GM20431 (cell line): ENCODE data around the gene DCLK1.
"Not testable (repeated sequence)": the region's sequence is repeated elsewhere in the genome, so short reads cannot be mapped to it uniquely, and the experiment has no call there.

ENCODE experiments used
- in situ Hi-C: fragments of 300-500 bp; cut with MseI, MboI; formaldehyde crosslinking; loops from one replicate; pipeline ENCODE4 v1.15.0; 2020; ENCODE audit warnings: low sequenced_read_pairs; ENCODE audit not compliant: unreplicated experiment

The DCLK1 gene

GRCh38 chr13:36132376-36132775, 1.2 kb upstream of the DCLK1 start:
- in situ Hi-C loops, result no loop called here

GRCh38 chr13:36131931-36132297, 732 bp upstream of the DCLK1 start:
- in situ Hi-C loops, result no loop called here

- in situ Hi-C loops, result no loop called here
Measured at GRCh38 chr13:36130552-36131221, 495 bp downstream of the DCLK1 start.

- in situ Hi-C loops, result no loop called here
Measured at GRCh38 chr13:36130193-36130551, 1.0 kb downstream of the DCLK1 start.

GRCh38 chr13:36129539-36129938, 1.6 kb downstream of the DCLK1 start:
- in situ Hi-C loops, result no loop called here

GRCh38 chr13:36126491-36126890, 4.7 kb downstream of the DCLK1 start:
- in situ Hi-C loops, result no loop called here

- in situ Hi-C loops, result no loop called here
Measured at GRCh38 chr13:36125841-36126240, 5.3 kb downstream of the DCLK1 start.

- in situ Hi-C loops, result no loop called here
Measured at GRCh38 chr13:36124236-36124822, 6.9 kb downstream of the DCLK1 start.

- in situ Hi-C loops, result no loop called here
Measured at GRCh38 chr13:36115306-36115705, 15.9 kb downstream of the DCLK1 start.

GRCh38 chr13:36114233-36114632, 16.9 kb downstream of the DCLK1 start:
- in situ Hi-C loops, result no loop called here

GRCh38 chr13:36108954-36109353, 22.2 kb downstream of the DCLK1 start:
- in situ Hi-C loops, result no loop called here

GRCh38 chr13:36108342-36108741, 22.8 kb downstream of the DCLK1 start:
- in situ Hi-C loops, result no loop called here

- in situ Hi-C loops, result no loop called here
Measured at GRCh38 chr13:36107521-36107920, 23.7 kb downstream of the DCLK1 start.

- in situ Hi-C loops, result no loop called here
Measured at GRCh38 chr13:36105726-36106125, 25.5 kb downstream of the DCLK1 start.

GRCh38 chr13:36102721-36103120, 28.5 kb downstream of the DCLK1 start:
- in situ Hi-C loops, result no loop called here

GRCh38 chr13:36101907-36102306, 29.3 kb downstream of the DCLK1 start:
- in situ Hi-C loops, result not testable (repeated sequence)

- in situ Hi-C loops, result no loop called here
Measured at GRCh38 chr13:36101157-36101556, 30.0 kb downstream of the DCLK1 start.

GRCh38 chr13:36098080-36098479, 33.1 kb downstream of the DCLK1 start:
- in situ Hi-C loops, result no loop called here

- in situ Hi-C loops, result no loop called here
Measured at GRCh38 chr13:36096461-36097416, 34.4 kb downstream of the DCLK1 start.

GRCh38 chr13:36094478-36094877, 36.7 kb downstream of the DCLK1 start:
- in situ Hi-C loops, result no loop called here

GRCh38 chr13:36090592-36090991, 40.6 kb downstream of the DCLK1 start:
- in situ Hi-C loops, result no loop called here
